Measurements from ENCODE around the gene PTPN23.
"Not testable (repeated sequence)": the region's sequence is repeated elsewhere in the genome, so short reads cannot be mapped to it uniquely, and the experiment has no call there.

PTPN23 gene

GRCh38 chr3:47455806-47456452 lies 75.1 kb downstream of the PTPN23 start:
- DNase-seq, result no peak

DNA sequence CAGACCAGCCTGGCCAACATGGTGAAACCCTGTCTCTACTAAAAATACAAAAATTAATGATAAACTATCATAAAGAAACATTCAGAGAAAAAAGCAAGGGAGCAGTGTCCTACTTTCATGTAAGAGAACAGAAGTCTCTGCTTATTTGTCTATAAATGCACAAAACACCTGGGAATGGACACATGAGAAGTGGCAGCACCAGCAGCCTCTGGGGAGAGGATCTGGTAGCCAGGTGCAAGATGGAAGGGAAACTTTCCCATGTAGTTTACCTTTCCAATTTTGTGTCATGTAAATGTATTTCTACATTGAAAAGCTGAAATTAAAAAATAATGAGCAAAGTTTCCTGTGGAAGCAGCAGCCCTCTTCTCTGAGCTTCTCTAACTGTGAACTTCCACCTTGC lies 76.2 kb downstream of the PTPN23 start:
- DNase-seq, result no peak

GRCh38 chr3:47459534-47460085 lies 78.8 kb downstream of the PTPN23 start:
- DNase-seq, result not testable (repeated sequence)
